Liver (tissue), 9 donors: ENCODE measurements around the gene RAC2. TPM values are rescaled to one million over a fixed set of nuclear protein-coding genes. Genes with fewer than 3 reads are reported as not detected.

Experiments used
- DNase-seq: peaks from one replicate; pipeline ENCODE4 v3.0.0-alpha.2; 2017; ENCODE audit warnings: low spot score
- H3K27ac ChIP-seq, 2 donors: one replicate each; pipeline ENCODE4 v1.7.0; 2013; ENCODE audit warnings: inconsistent platforms in 2 of 2, low read length in 2 of 2, control low read depth in 1 of 2, low read depth in 1 of 2, mild to moderate bottlenecking in 1 of 2
- H3K27me3 ChIP-seq, 4 donors: one replicate each; pipeline versions ENCODE4 v1.6.1 to v1.7.0; 2013; ENCODE audit warnings: low read length in 3 of 4, inconsistent platforms in 1 of 4, mild to moderate bottlenecking in 1 of 4, moderate library complexity in 1 of 4; ENCODE audit not compliant: control insufficient read depth in 4 of 4, insufficient read depth in 4 of 4
- H3K36me3 ChIP-seq, 4 donors: one replicate each; pipeline versions ENCODE4 v1.6.1 to v1.7.0; 2013; ENCODE audit warnings: low read length in 3 of 4, mild to moderate bottlenecking in 3 of 4, low read depth in 1 of 4, moderate library complexity in 1 of 4; ENCODE audit not compliant: control insufficient read depth in 4 of 4, insufficient read depth in 3 of 4
- H3K4me1 ChIP-seq, 4 donors: one replicate each; pipeline versions ENCODE4 v1.6.1 to v1.7.0; 2013; ENCODE audit warnings: low read length in 3 of 4, mild to moderate bottlenecking in 3 of 4, moderate library complexity in 1 of 4; ENCODE audit not compliant: control insufficient read depth in 4 of 4, insufficient read depth in 4 of 4
- H3K4me3 ChIP-seq, 3 donors: one replicate each; pipeline versions ENCODE4 v1.6.1 to v1.7.0; 2013; ENCODE audit warnings: low read length in 3 of 3, control low read depth in 1 of 3, low read depth in 1 of 3, mild to moderate bottlenecking in 1 of 3
- H3K9ac ChIP-seq, 2 donors: one replicate each; pipeline ENCODE4 v1.7.0; 2013; ENCODE audit warnings: low read length in 2 of 2, mild to moderate bottlenecking in 2 of 2, moderate library complexity in 2 of 2, control low read depth in 1 of 2, low read depth in 1 of 2
- H3K9me3 ChIP-seq, 4 donors: one replicate each; pipeline versions ENCODE4 v1.6.1 to v1.7.0; 2013; ENCODE audit warnings: low read length in 3 of 4; ENCODE audit not compliant: control insufficient read depth in 4 of 4
- ATF3 ChIP-seq: IDR thresholded peaks from 2 replicates; pipeline ENCODE4 v1.6.1; 2016; ENCODE audit warnings: antibody characterized with exemption
- EGR1 ChIP-seq, 2 donors: IDR thresholded peaks; 2 replicates each; pipeline ENCODE4 v1.6.1; 2016 to 2018; ENCODE audit warnings: antibody characterized with exemption in 2 of 2, low read depth in 2 of 2
- FOXA1 ChIP-seq: IDR thresholded peaks from 2 replicates; pipeline ENCODE4 v1.6.1; 2016; ENCODE audit warnings: antibody characterized with exemption
- FOXA2 ChIP-seq: IDR thresholded peaks from 2 replicates; pipeline ENCODE4 v1.6.1; 2016; ENCODE audit warnings: antibody characterized with exemption
- GABPA ChIP-seq, 2 donors: IDR thresholded peaks in 1 of 2; conservative IDR thresholded peaks in 1 of 2; 2 replicates each; pipeline ENCODE4 v1.6.1; 2016; ENCODE audit warnings: antibody characterized with exemption in 2 of 2, mild to moderate bottlenecking in 1 of 2, moderate library complexity in 1 of 2
- HNF4A ChIP-seq, 2 donors: conservative IDR thresholded peaks; 2 replicates each; pipeline ENCODE4 v1.6.1; 2016; ENCODE audit warnings: antibody characterized with exemption in 2 of 2, mild to moderate bottlenecking in 2 of 2
- MAX ChIP-seq: IDR thresholded peaks from 2 replicates; pipeline ENCODE4 v1.6.1; 2016; ENCODE audit warnings: antibody characterized with exemption
- NR2F2 ChIP-seq: IDR thresholded peaks from 2 replicates; pipeline ENCODE4 v1.6.1; 2016; ENCODE audit warnings: antibody characterized with exemption
- RAD21 ChIP-seq, 2 donors: IDR thresholded peaks; 2 replicates each; pipeline ENCODE4 v1.6.1; 2016; ENCODE audit warnings: antibody characterized with exemption in 2 of 2, mild to moderate bottlenecking in 2 of 2
- REST ChIP-seq: IDR thresholded peaks from 2 replicates; pipeline ENCODE4 v1.6.1; 2016; ENCODE audit warnings: antibody characterized with exemption, mild to moderate bottlenecking
- RXRA ChIP-seq, 2 donors: IDR thresholded peaks; 2 replicates each; pipeline ENCODE4 v1.6.1; 2017 to 2018; ENCODE audit warnings: antibody characterized with exemption in 2 of 2, mild to moderate bottlenecking in 1 of 2
- YY1 ChIP-seq: IDR thresholded peaks from 2 replicates; pipeline ENCODE4 v1.6.1; 2016; ENCODE audit warnings: antibody characterized with exemption, mild to moderate bottlenecking
- ZBTB33 ChIP-seq: IDR thresholded peaks from 2 replicates; pipeline ENCODE4 v1.6.1; 2016; ENCODE audit warnings: antibody characterized with exemption
- WGBS: extraction: QIAGEN DNeasy Blood & Tissue Kit; methylation state at CpG from one replicate; pipeline ENCODE4 v1.1.7; 2013; 5-methylcytosine and 5-hydroxymethylcytosine counted together
- polyA plus RNA-seq, 2 donors: library from polyadenylated mRNA; stranded (reverse) in 1 of 2; unstranded in 1 of 2; fragments of 200-250 nt in 1 of 2; fragments of >200 nt in 1 of 2; fragmentation: Nextera tagmentation in 1 of 2; extraction: Ambion mirVana in 1 of 2; gene quantifications; one replicate each; pipeline versions ENCODE4 v1.2.1 to v1.2.3, GENCODE V29; 2013 to 2015
- total RNA-seq, 2 donors: library from RNA; depleted of rRNA; stranded (reverse); fragments of >200 nt; gene quantifications; one replicate each; pipeline ENCODE4 v1.2.3, GENCODE V29; 2014
- donor health status: healthy.
- donor health status: healthy.
- donor health status: healthy.
- donor health status: healthy.
- donor health status: healthy.

The RAC2 gene
- total and polyA plus RNA-seq, 4 donors, result 4.0 to 15.0 (median 7.4) TPM

- Histone ChIP-seq H3K9me3 (no peaks in the 10 kb centered on the region), H3K4me1 (peaks cover 0 to 3% (median 0%) of the 10 kb centered on the region in 4 donors), H3K36me3 (no peaks in the 10 kb centered on the region), H3K9ac (no peak overlapping the region), H3K4me3 (no peak overlapping the region), H3K27ac (peak overlapping the region; percentile 70 to 76), H3K27me3 (no peaks in the 10 kb centered on the region)
- 69% methylated on average over 22 of the region's 22 CpGs for WGBS
- no peak for TF ChIP-seq YY1
- no peak for TF ChIP-seq RAD21 (IDR thresholded peaks at IDR 0.05)
- no peak for TF ChIP-seq FOXA2
- no peak for TF ChIP-seq NR2F2
- no peak for TF ChIP-seq ZBTB33
- no peak for TF ChIP-seq ATF3
- no peak for TF ChIP-seq EGR1 (IDR thresholded peaks at IDR 0.05; ENCODE audit: low read depth in 2 of 2)
- no peak for TF ChIP-seq RXRA (IDR thresholded peaks at IDR 0.05)
- no peak for TF ChIP-seq GABPA (IDR thresholded peaks at IDR 0.05 in 1 of 2, conservative IDR thresholded peaks at IDR 0.05 in 1 of 2)
- no peak for TF ChIP-seq HNF4A (conservative IDR thresholded peaks at IDR 0.05)
- DNase-seq, result no peak
These were observed 1.1 kb upstream of the RAC2 start for GRCh38 chr22:37244922-37245722.

- no peaks in the 10 kb centered on the region for H3K36me3 ChIP-seq
- peak overlapping the region in 1 of 2 donors; percentile 36 for H3K9ac ChIP-seq
- no peak for DNase-seq
- H3K27me3 ChIP-seq, result no peaks in the 10 kb centered on the region
- H3K4me3 ChIP-seq, result peak overlapping the region; percentile 7 to 35 (median 25)
- WGBS, result 45% methylated on average over 12 of the region's 12 CpGs
- no peaks in the 10 kb centered on the region for H3K9me3 ChIP-seq
- no peak for TF ChIP-seq GABPA (IDR thresholded peaks at IDR 0.05 in 1 of 2, conservative IDR thresholded peaks at IDR 0.05 in 1 of 2)
- TF ChIP-seq REST, result no peak
- no peak for TF ChIP-seq FOXA1
- TF ChIP-seq ZBTB33, result no peak
- TF ChIP-seq YY1, result no peak
- no peak for TF ChIP-seq MAX
- H3K4me1 ChIP-seq, result peaks cover 0 to 3% (median 0%) of the 10 kb centered on the region in 4 donors
- peak overlapping the region; percentile 70 to 76 for H3K27ac ChIP-seq
These were observed 511 bp downstream of the RAC2 start for GRCh38 chr22:37243402-37244113.
